Measurements from ENCODE around the gene BLM.

GRCh38 chr15:90864507-90864906 is 147.4 kb downstream of the BLM start:
- TF ChIP-seq CTCF (conservative IDR thresholded peaks at IDR 0.05 in 1 of 2, IDR thresholded peaks at IDR 0.05 in 1 of 2; ENCODE audit: extremely low read depth in 1 of 2, insufficient read depth in 1 of 2, low read depth in 1 of 2, low read length in 2 of 2) (no peak), EZH2 (IDR thresholded peaks at IDR 0.05; ENCODE audit: borderline replicate concordance, low read length) (no peak)
